Hematopoietic multipotent progenitor cell (in vitro differentiated cells): ENCODE results near the gene GLUL. TPM values are rescaled to one million over a fixed set of nuclear protein-coding genes. Genes with fewer than 3 reads are reported as not detected.

ENCODE experiments used
- DNase-seq, 3 donors: peaks; one replicate each; pipeline ENCODE4 v3.0.0-alpha.2; 2011 to 2015; ENCODE audit warnings: low read depth in 2 of 3, low spot score in 2 of 3
- total RNA-seq: library from RNA; depleted of rRNA; stranded (reverse); fragments of >200 nt; gene quantifications from one replicate; pipeline ENCODE4 v1.2.3, GENCODE V29; 2012

The GLUL gene
- total RNA-seq, 1 donor = 759 TPM

- DNase-seq = no peak
Measured at GRCh38 chr1:182332261-182333060, 59.1 kb downstream of the GLUL start.

Other genes with a start within 250 kb of the GLUL start
- not detected for gene TEDDM1, start 8.9 kb upstream of the GLUL start, total RNA-seq
- gene RGSL1, start 58.4 kb upstream of the GLUL start, total RNA-seq = not detected
- gene RNASEL, start 197.5 kb upstream of the GLUL start, total RNA-seq = 5.9 TPM
- 0.27 TPM for gene RGS16, start 212.6 kb upstream of the GLUL start, total RNA-seq